ENCODE data around the gene BRINP2.

Gene BRINP2

GRCh38 chr1:177211231-177211630 is 40.5 kb downstream of the BRINP2 start:
- Histone ChIP-seq H3K4me3 (no peak overlapping the region), H3K27ac (no peak overlapping the region)
- DNase-seq (ENCODE audit: low spot score) = no peak
- TF ChIP-seq CTCF (IDR thresholded peaks at IDR 0.05) = no peak

GRCh38 chr1:177216587-177217202 is 45.9 kb downstream of the BRINP2 start:
- no peak for TF ChIP-seq CTCF (IDR thresholded peaks at IDR 0.05)

GRCh38 chr1:177219554-177220458 is 49.0 kb downstream of the BRINP2 start:
- TF ChIP-seq CTCF (IDR thresholded peaks at IDR 0.05) = no peak
- no peak for DNase-seq (ENCODE audit: low spot score)
- no peak overlapping the region for H3K4me3 ChIP-seq
- no peak overlapping the region for H3K27ac ChIP-seq

More at GRCh38 chr1:177216587-177217202, 45.9 kb downstream of the BRINP2 start:
- no peak for DNase-seq (ENCODE audit: low spot score)
- H3K27ac ChIP-seq = no peak overlapping the region
- no peak overlapping the region for H3K4me3 ChIP-seq

- Histone ChIP-seq H3K27ac (no peak overlapping the region), H3K4me3 (no peak overlapping the region)
- TF ChIP-seq CTCF (IDR thresholded peaks at IDR 0.05) = no peak
- no peak for DNase-seq (ENCODE audit: low spot score)
Measured at GRCh38 chr1:177223359-177223758, 52.6 kb downstream of the BRINP2 start.

- no peak for DNase-seq (ENCODE audit: low spot score)
- no peak overlapping the region for H3K4me3 ChIP-seq
- H3K27ac ChIP-seq = no peak overlapping the region
- TF ChIP-seq CTCF (IDR thresholded peaks at IDR 0.05) = no peak
Measured at GRCh38 chr1:177227978-177228692, 57.4 kb downstream of the BRINP2 start.

- DNase-seq (ENCODE audit: low spot score) = no peak
- TF ChIP-seq CTCF (IDR thresholded peaks at IDR 0.05) = no peak
Measured at GRCh38 chr1:177228693-177229065, 57.9 kb downstream of the BRINP2 start.

More at GRCh38 chr1:177228693-177229065, 57.9 kb downstream of the BRINP2 start:
- Histone ChIP-seq H3K27ac (no peak overlapping the region), H3K4me3 (no peak overlapping the region)
